ENCODE results near the gene VPS11. TPM values are rescaled to one million over a fixed set of nuclear protein-coding genes. Genes with fewer than 3 reads are reported as not detected.

VPS11 gene
- total RNA-seq (10 to 100 TPM; 63.3 to 68.0 TPM), polyA plus RNA-seq (10 to 100 TPM; 43.2 to 58.4 (median 44.8) TPM), total RNA-seq (51.7 to 129 (median 87.9) reads per million in 6 experiments)

GRCh38 chr11:119067371-119068222 lies at the start of gene VPS11:
VPS11 (plus strand) TSS chr11:119067818; CDS start chr11:119067824, 6 bp downstream.
- Mint-ChIP-seq H3K36me3 (peaks cover 0 to 48% (median 3%) of the 10 kb centered on the region in 3 donors), H3K9me3 (no peaks in the 10 kb centered on the region), H3K4me1 (peaks cover 15 to 60% (median 39%) of the 10 kb centered on the region in 4 donors), H3K27me3 (no peaks in the 10 kb centered on the region), H3K4me3 (peak within 1 kb of the TSS; percentile 88 to 100 (median 96)), H3K27ac (peak within 1 kb of the TSS; percentile 96 to 100 (median 99))
- DNase-seq: peak; percentile 93 to 98 (median 97)
- ATAC-seq: peak; percentile 93 to 96
- POLR2A ChIA-PET: interaction anchor here (0.6 to 4.0 kb wide), 28 partner anchors 8 to 232 kb away, joined by 3 to 45 read pairs (median 5); partner anchors contain the start of genes C2CD2L, CENATAC, DPAGT1 and HINFP

- POLR2A ChIA-PET: interaction anchor here (0.7 to 5.0 kb wide), 33 partner anchors 9 to 352 kb away, joined by 3 to 82 read pairs (median 3); partner anchors contain the start of genes C2CD2L, CBL, CENATAC and DDX6
- Mint-ChIP-seq H3K36me3 (peaks cover 0 to 77% (median 14%) of the 10 kb centered on the region in 3 donors), H3K27ac (peak within 1 kb of the TSS; percentile 98 to 100 (median 100)), H3K4me3 (peak within 1 kb of the TSS; percentile 97 to 100 (median 98)), H3K9me3 (no peaks in the 10 kb centered on the region), H3K4me1 (peaks cover 16 to 69% (median 56%) of the 10 kb centered on the region in 4 donors), H3K27me3 (no peaks in the 10 kb centered on the region)
- ATAC-seq (peak; percentile 85 to 86), DNase-seq (peak; percentile 93 to 98 (median 94))
These were observed 49.3 kb upstream of the VPS11 start, which contains the start of the genes RPS25 and TRAPPC4 for GRCh38 chr11:119018074-119018938. RPS25 (minus strand) TSS chr11:119018343; CDS start chr11:119018284, 59 bp downstream. TRAPPC4 (plus strand) TSS chr11:119018766; CDS start chr11:119018796, 30 bp downstream.

- ATAC-seq (no peak), DNase-seq (no peak)
- peak overlapping the region; percentile 98 to 100 (median 100) for H3K27ac Mint-ChIP-seq
- H3K27me3 Mint-ChIP-seq: no peaks in the 10 kb centered on the region
- no peaks in the 10 kb centered on the region for H3K9me3 Mint-ChIP-seq
- H3K4me1 Mint-ChIP-seq: peaks cover 22 to 77% (median 68%) of the 10 kb centered on the region in 4 donors
- H3K4me3 Mint-ChIP-seq: peak overlapping the region; percentile 97 to 100 (median 98)
- peaks cover 0 to 77% (median 11%) of the 10 kb centered on the region in 3 donors for H3K36me3 Mint-ChIP-seq
- POLR2A ChIA-PET: interaction anchor here (1.2 to 5.0 kb wide), 5 partner anchors 9 to 98 kb away, joined by 3 to 82 read pairs (median 28); partner anchors contain the start of genes CENATAC, HYOU1, SLC37A4 and VPS11
These were observed 47.6 kb upstream of the VPS11 start for GRCh38 chr11:119019996-119020395.

- DNase-seq: no peak
- ATAC-seq: no peak
- POLR2A ChIA-PET: interaction anchor here (1.0 to 1.1 kb wide), 2 partner anchors 24 to 63 kb away, joined by 4 to 8 read pairs; partner anchors contain the start of gene HMBS
- peak overlapping the region in 5 of 10 donors; percentile 8 to 81 (median 33) for H3K27ac Mint-ChIP-seq
- H3K4me1 Mint-ChIP-seq: peaks cover 25 to 66% (median 56%) of the 10 kb centered on the region in 4 donors
- no peaks in the 10 kb centered on the region for H3K27me3 Mint-ChIP-seq
- no peaks in the 10 kb centered on the region for H3K9me3 Mint-ChIP-seq
- H3K36me3 Mint-ChIP-seq: peaks cover 0 to 70% (median 5%) of the 10 kb centered on the region in 3 donors
- H3K4me3 Mint-ChIP-seq: peak overlapping the region in 9 of 10 donors; percentile 18 to 64 (median 41)
These were observed 46.0 kb upstream of the VPS11 start for GRCh38 chr11:119021631-119022030.

- peaks cover 20 to 59% (median 41%) of the 10 kb centered on the region in 4 donors for H3K4me1 Mint-ChIP-seq
- peak overlapping the region in 8 of 10 donors; percentile 10 to 75 (median 45) for H3K27ac Mint-ChIP-seq
- DNase-seq (no peak), ATAC-seq (no peak)
- no peaks in the 10 kb centered on the region for H3K27me3 Mint-ChIP-seq
- no peaks in the 10 kb centered on the region for H3K9me3 Mint-ChIP-seq
- POLR2A ChIA-PET: interaction anchor here (1.2 kb wide), 1 partner anchor 44 kb away, joined by 3 read pairs; the partner anchor contains the start of gene VPS11
- peaks cover 0 to 61% (median 2%) of the 10 kb centered on the region in 3 donors for H3K36me3 Mint-ChIP-seq
- peak overlapping the region in 1 of 10 donors; percentile 38 for H3K4me3 Mint-ChIP-seq
These were observed 43.9 kb upstream of the VPS11 start for GRCh38 chr11:119023741-119024140.

- POLR2A ChIA-PET: interaction anchor here (0.8 to 2.0 kb wide), 4 partner anchors 8 to 70 kb away, joined by 3 to 5 read pairs (median 4); partner anchors contain the start of genes CENATAC and VPS11
- Mint-ChIP-seq H3K36me3 (peaks cover 0 to 61% (median 2%) of the 10 kb centered on the region in 3 donors), H3K4me1 (peaks cover 27 to 65% (median 46%) of the 10 kb centered on the region in 4 donors), H3K4me3 (no peak overlapping the region), H3K9me3 (no peaks in the 10 kb centered on the region), H3K27ac (peak overlapping the region in 7 of 10 donors; percentile 18 to 78 (median 49)), H3K27me3 (no peaks in the 10 kb centered on the region)
- DNase-seq: no peak
- ATAC-seq: no peak
These were observed 43.1 kb upstream of the VPS11 start for GRCh38 chr11:119024430-119025098.

- H3K9me3 Mint-ChIP-seq: no peaks in the 10 kb centered on the region
- POLR2A ChIA-PET: interaction anchor here (0.5 to 2.0 kb wide), 4 partner anchors 9 to 281 kb away, joined by 3 to 5 read pairs (median 4); partner anchors contain the start of gene CENATAC
- no peak overlapping the region for H3K4me3 Mint-ChIP-seq
- H3K27me3 Mint-ChIP-seq: no peaks in the 10 kb centered on the region
- DNase-seq (no peak), ATAC-seq (no peak)
- peak overlapping the region in 7 of 10 donors; percentile 44 to 87 (median 64) for H3K27ac Mint-ChIP-seq
- peaks cover 0 to 58% (median under 1%) of the 10 kb centered on the region in 3 donors for H3K36me3 Mint-ChIP-seq
- peaks cover 30 to 64% (median 46%) of the 10 kb centered on the region in 4 donors for H3K4me1 Mint-ChIP-seq
These were observed 42.5 kb upstream of the VPS11 start for GRCh38 chr11:119025099-119025473.

- Mint-ChIP-seq H3K4me3 (no peak overlapping the region), H3K36me3 (peaks cover 0 to 54% (median 0%) of the 10 kb centered on the region in 3 donors), H3K27me3 (no peaks in the 10 kb centered on the region), H3K9me3 (no peaks in the 10 kb centered on the region), H3K27ac (peak overlapping the region in 8 of 10 donors; percentile 43 to 87 (median 61)), H3K4me1 (peaks cover 29 to 60% (median 42%) of the 10 kb centered on the region in 4 donors)
- POLR2A ChIA-PET: interaction anchor here (0.5 to 2.0 kb wide), 3 partner anchors 28 to 288 kb away, joined by 3 to 5 read pairs (median 5); partner anchors contain the start of gene CENATAC
- ATAC-seq: no peak
- DNase-seq: no peak
These were observed 42.1 kb upstream of the VPS11 start for GRCh38 chr11:119025541-119025940.

- DNase-seq: no peak
- peak overlapping the region in 7 of 10 donors; percentile 34 to 64 (median 47) for H3K27ac Mint-ChIP-seq
- peaks cover 0 to 47% (median 0%) of the 10 kb centered on the region in 3 donors for H3K36me3 Mint-ChIP-seq
- peaks cover 29 to 54% (median 40%) of the 10 kb centered on the region in 4 donors for H3K4me1 Mint-ChIP-seq
- no peaks in the 10 kb centered on the region for H3K27me3 Mint-ChIP-seq
- ATAC-seq: no peak
- H3K4me3 Mint-ChIP-seq: no peak overlapping the region
- POLR2A ChIA-PET: interaction anchor here (0.6 to 5.8 kb wide), 3 partner anchors 7 to 289 kb away, joined by 5 to 82 read pairs (median 5); partner anchors contain the start of genes CENATAC, RPS25 and TRAPPC4
- H3K9me3 Mint-ChIP-seq: no peaks in the 10 kb centered on the region
These were observed 41.4 kb upstream of the VPS11 start for GRCh38 chr11:119025978-119026766.

GRCh38 chr11:119026970-119027369 lies 40.6 kb upstream of the VPS11 start:
- peaks cover 0 to 39% (median 0%) of the 10 kb centered on the region in 3 donors for H3K36me3 Mint-ChIP-seq
- no peak overlapping the region for H3K4me3 Mint-ChIP-seq
- DNase-seq (no peak), ATAC-seq (no peak)
- no peaks in the 10 kb centered on the region for H3K9me3 Mint-ChIP-seq
- H3K27me3 Mint-ChIP-seq: no peaks in the 10 kb centered on the region
- H3K4me1 Mint-ChIP-seq: peaks cover 29 to 51% (median 37%) of the 10 kb centered on the region in 4 donors
- POLR2A ChIA-PET: interaction anchor here (0.8 to 5.8 kb wide), 2 partner anchors 8 to 75 kb away, joined by 3 to 82 read pairs; partner anchors contain the start of genes DPAGT1, RPS25 and TRAPPC4
- peak overlapping the region in 4 of 10 donors; percentile 28 to 75 (median 61) for H3K27ac Mint-ChIP-seq
